Measurements from ENCODE around the gene PARD3B.

The PARD3B gene

GRCh38 chr2:205232086-205232485 is 686.8 kb downstream of the PARD3B start:
- Mint-ChIP-seq H3K9me3 (peaks cover 7% of the 10 kb centered on the region), H3K27ac (ENCODE audit: low read depth) (no peak overlapping the region), H3K36me3 (ENCODE audit: insufficient read depth) (no peaks in the 10 kb centered on the region), H3K4me1 (no peaks in the 10 kb centered on the region), H3K4me3 (no peak overlapping the region), H3K27me3 (no peaks in the 10 kb centered on the region)
- ATAC-seq (replicated peaks; ENCODE audit: extremely low read depth, poor library complexity, severe bottlenecking) (no peak), DNase-seq (ENCODE audit: low spot score in 2 of 2) (no peak)

- no peak for ATAC-seq (replicated peaks; ENCODE audit: extremely low read depth, poor library complexity, severe bottlenecking)
Observed at GRCh38 chr2:205235434-205235833, 690.2 kb downstream of the PARD3B start.

GRCh38 chr2:205237524-205237923 is 692.2 kb downstream of the PARD3B start:
- no peak for ATAC-seq (replicated peaks; ENCODE audit: extremely low read depth, poor library complexity, severe bottlenecking)
- no peak for DNase-seq (ENCODE audit: low spot score in 2 of 2)
- H3K27me3 Mint-ChIP-seq, result no peaks in the 10 kb centered on the region
- no peaks in the 10 kb centered on the region for H3K36me3 Mint-ChIP-seq (ENCODE audit: insufficient read depth)
- no peak overlapping the region for H3K4me3 Mint-ChIP-seq
- no peaks in the 10 kb centered on the region for H3K4me1 Mint-ChIP-seq
- H3K9me3 Mint-ChIP-seq, result no peaks in the 10 kb centered on the region
- H3K27ac Mint-ChIP-seq (ENCODE audit: low read depth), result no peak overlapping the region

More at GRCh38 chr2:205235434-205235833, 690.2 kb downstream of the PARD3B start:
- DNase-seq (ENCODE audit: low spot score in 2 of 2), result no peak
- H3K27me3 Mint-ChIP-seq, result no peaks in the 10 kb centered on the region
- no peaks in the 10 kb centered on the region for H3K4me1 Mint-ChIP-seq
- no peak overlapping the region for H3K4me3 Mint-ChIP-seq
- H3K36me3 Mint-ChIP-seq (ENCODE audit: insufficient read depth), result no peaks in the 10 kb centered on the region
- H3K27ac Mint-ChIP-seq (ENCODE audit: low read depth), result no peak overlapping the region
- no peaks in the 10 kb centered on the region for H3K9me3 Mint-ChIP-seq

GRCh38 chr2:205245001-205245400 is 699.7 kb downstream of the PARD3B start:
- ATAC-seq (replicated peaks; ENCODE audit: extremely low read depth, poor library complexity, severe bottlenecking), result no peak
- H3K4me1 Mint-ChIP-seq, result no peaks in the 10 kb centered on the region
- H3K27ac Mint-ChIP-seq (ENCODE audit: low read depth), result no peak overlapping the region
- H3K4me3 Mint-ChIP-seq, result no peak overlapping the region
- no peak for DNase-seq (ENCODE audit: low spot score in 2 of 2)
- no peaks in the 10 kb centered on the region for H3K36me3 Mint-ChIP-seq (ENCODE audit: insufficient read depth)
- no peaks in the 10 kb centered on the region for H3K27me3 Mint-ChIP-seq
- H3K9me3 Mint-ChIP-seq, result no peaks in the 10 kb centered on the region

GRCh38 chr2:205245652-205246051 is 700.4 kb downstream of the PARD3B start:
- no peak for ATAC-seq (replicated peaks; ENCODE audit: extremely low read depth, poor library complexity, severe bottlenecking)
- Mint-ChIP-seq H3K9me3 (no peaks in the 10 kb centered on the region), H3K4me1 (no peaks in the 10 kb centered on the region), H3K27me3 (no peaks in the 10 kb centered on the region), H3K36me3 (ENCODE audit: insufficient read depth) (no peaks in the 10 kb centered on the region), H3K27ac (ENCODE audit: low read depth) (no peak overlapping the region), H3K4me3 (no peak overlapping the region)
- DNase-seq (ENCODE audit: low spot score in 2 of 2), result no peak

- no peak for ATAC-seq (replicated peaks; ENCODE audit: extremely low read depth, poor library complexity, severe bottlenecking)
- no peaks in the 10 kb centered on the region for H3K36me3 Mint-ChIP-seq (ENCODE audit: insufficient read depth)
- no peak overlapping the region for H3K4me3 Mint-ChIP-seq
- H3K27ac Mint-ChIP-seq (ENCODE audit: low read depth), result no peak overlapping the region
- DNase-seq (ENCODE audit: low spot score in 2 of 2), result no peak
- H3K27me3 Mint-ChIP-seq, result no peaks in the 10 kb centered on the region
- H3K4me1 Mint-ChIP-seq, result no peaks in the 10 kb centered on the region
- H3K9me3 Mint-ChIP-seq, result no peaks in the 10 kb centered on the region
Observed at GRCh38 chr2:205259121-205259520, 713.8 kb downstream of the PARD3B start.

- H3K4me1 Mint-ChIP-seq, result no peaks in the 10 kb centered on the region
- H3K4me3 Mint-ChIP-seq, result no peak overlapping the region
- no peaks in the 10 kb centered on the region for H3K27me3 Mint-ChIP-seq
- ATAC-seq (replicated peaks; ENCODE audit: extremely low read depth, poor library complexity, severe bottlenecking) (no peak), DNase-seq (ENCODE audit: low spot score in 2 of 2) (no peak)
- H3K36me3 Mint-ChIP-seq (ENCODE audit: insufficient read depth), result no peaks in the 10 kb centered on the region
- H3K9me3 Mint-ChIP-seq, result no peaks in the 10 kb centered on the region
- H3K27ac Mint-ChIP-seq (ENCODE audit: low read depth), result no peak overlapping the region
Observed at GRCh38 chr2:205261516-205262020, 716.3 kb downstream of the PARD3B start.

GRCh38 chr2:205267323-205267722 is 722.0 kb downstream of the PARD3B start:
- Mint-ChIP-seq H3K4me3 (no peak overlapping the region), H3K36me3 (ENCODE audit: insufficient read depth) (peaks cover 3% of the 10 kb centered on the region), H3K27me3 (no peaks in the 10 kb centered on the region), H3K4me1 (no peaks in the 10 kb centered on the region), H3K9me3 (no peaks in the 10 kb centered on the region), H3K27ac (ENCODE audit: low read depth) (no peak overlapping the region)
- ATAC-seq (replicated peaks; ENCODE audit: extremely low read depth, poor library complexity, severe bottlenecking) (no peak), DNase-seq (ENCODE audit: low spot score in 2 of 2) (no peak)

- no peak overlapping the region for H3K4me3 Mint-ChIP-seq
- peaks cover 3% of the 10 kb centered on the region for H3K36me3 Mint-ChIP-seq (ENCODE audit: insufficient read depth)
- no peaks in the 10 kb centered on the region for H3K27me3 Mint-ChIP-seq
- H3K4me1 Mint-ChIP-seq, result no peaks in the 10 kb centered on the region
- no peaks in the 10 kb centered on the region for H3K9me3 Mint-ChIP-seq
- no peak overlapping the region for H3K27ac Mint-ChIP-seq (ENCODE audit: low read depth)
- no peak for ATAC-seq (replicated peaks; ENCODE audit: extremely low read depth, poor library complexity, severe bottlenecking)
- DNase-seq (ENCODE audit: low spot score in 2 of 2), result no peak
Observed at GRCh38 chr2:205270689-205271088, 725.4 kb downstream of the PARD3B start.

DNA sequence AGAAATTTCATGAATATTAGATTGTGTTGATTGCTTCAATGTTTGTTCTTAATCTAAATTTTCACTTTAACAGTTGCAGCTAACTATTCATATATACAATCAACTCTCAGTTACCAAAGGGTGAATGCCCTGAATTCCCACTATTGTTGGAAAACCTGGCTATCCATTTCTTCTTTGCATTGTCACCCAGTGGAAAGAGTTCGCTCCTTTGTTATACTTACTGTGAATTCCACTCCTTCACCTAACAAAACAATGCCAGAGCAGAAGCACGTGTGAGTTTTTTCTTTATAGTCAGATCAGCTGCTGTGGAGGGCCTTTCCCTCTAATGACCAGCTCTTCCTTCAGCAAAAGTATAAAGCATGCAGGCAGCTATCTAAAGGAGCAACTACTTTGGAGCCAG is 727.9 kb downstream of the PARD3B start:
- H3K9me3 Mint-ChIP-seq, result peaks cover 9% of the 10 kb centered on the region
- no peak overlapping the region for H3K4me3 Mint-ChIP-seq
- H3K27me3 Mint-ChIP-seq, result no peaks in the 10 kb centered on the region
- peaks cover 3% of the 10 kb centered on the region for H3K36me3 Mint-ChIP-seq (ENCODE audit: insufficient read depth)
- DNase-seq (ENCODE audit: low spot score in 2 of 2) (no peak), ATAC-seq (replicated peaks; ENCODE audit: extremely low read depth, poor library complexity, severe bottlenecking) (no peak)
- H3K4me1 Mint-ChIP-seq, result no peaks in the 10 kb centered on the region
- no peak overlapping the region for H3K27ac Mint-ChIP-seq (ENCODE audit: low read depth)

- Mint-ChIP-seq H3K4me1 (no peaks in the 10 kb centered on the region), H3K4me3 (no peak overlapping the region), H3K36me3 (ENCODE audit: insufficient read depth) (peaks cover 3% of the 10 kb centered on the region), H3K27ac (ENCODE audit: low read depth) (no peak overlapping the region), H3K27me3 (no peaks in the 10 kb centered on the region), H3K9me3 (peaks cover 10% of the 10 kb centered on the region)
- no peak for ATAC-seq (replicated peaks; ENCODE audit: extremely low read depth, poor library complexity, severe bottlenecking)
- DNase-seq (ENCODE audit: low spot score in 2 of 2), result no peak
Observed at GRCh38 chr2:205273627-205274026, 728.4 kb downstream of the PARD3B start.

- ATAC-seq (replicated peaks; ENCODE audit: extremely low read depth, poor library complexity, severe bottlenecking) (no peak), DNase-seq (ENCODE audit: low spot score in 2 of 2) (no peak)
- no peaks in the 10 kb centered on the region for H3K4me1 Mint-ChIP-seq
- no peak overlapping the region for H3K27ac Mint-ChIP-seq (ENCODE audit: low read depth)
- peaks cover 10% of the 10 kb centered on the region for H3K9me3 Mint-ChIP-seq
- H3K36me3 Mint-ChIP-seq (ENCODE audit: insufficient read depth), result peaks cover 3% of the 10 kb centered on the region
- no peak overlapping the region for H3K4me3 Mint-ChIP-seq
- H3K27me3 Mint-ChIP-seq, result no peaks in the 10 kb centered on the region
Observed at GRCh38 chr2:205274801-205275200, 729.5 kb downstream of the PARD3B start.

DNA sequence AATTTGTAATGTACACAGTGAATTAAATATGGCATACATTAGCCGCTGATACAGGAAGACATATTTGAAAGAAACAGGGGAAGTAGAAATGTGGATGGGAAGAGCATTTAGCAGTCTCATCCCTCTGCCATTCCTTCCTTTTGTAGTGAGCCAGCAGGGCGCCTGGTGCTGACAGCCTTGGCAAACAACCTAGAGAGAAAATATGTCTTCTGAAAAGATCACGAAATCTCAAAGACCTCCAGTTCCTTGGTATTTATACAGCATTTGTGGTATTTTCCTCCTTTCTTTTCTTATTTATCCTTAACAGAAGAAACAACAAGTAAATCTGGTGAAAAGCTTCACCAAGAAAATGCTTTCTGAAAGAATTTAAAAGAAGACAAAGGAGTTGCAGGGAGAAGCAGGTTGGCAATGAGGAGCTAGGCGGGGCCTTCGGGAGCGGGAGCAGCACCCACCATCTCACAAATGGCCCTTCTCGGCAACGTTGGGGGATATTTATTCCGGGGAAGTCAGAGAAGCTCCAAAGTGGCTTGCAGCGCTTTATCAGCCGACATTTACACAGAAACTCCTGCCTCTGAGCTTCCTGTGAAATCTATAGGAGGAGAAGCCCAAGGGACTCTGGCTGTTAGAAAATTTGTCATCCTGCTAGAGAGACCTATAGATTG is 731.0 kb downstream of the PARD3B start:
- no peak for DNase-seq (ENCODE audit: low spot score in 2 of 2)
- H3K4me1 Mint-ChIP-seq, result no peaks in the 10 kb centered on the region
- H3K27ac Mint-ChIP-seq (ENCODE audit: low read depth), result no peak overlapping the region

More for the DNA sequence above, 731.0 kb downstream of the PARD3B start:
- Mint-ChIP-seq H3K27me3 (no peaks in the 10 kb centered on the region), H3K9me3 (peaks cover 10% of the 10 kb centered on the region), H3K4me3 (no peak overlapping the region), H3K36me3 (ENCODE audit: insufficient read depth) (no peaks in the 10 kb centered on the region)
- no peak for ATAC-seq (replicated peaks; ENCODE audit: extremely low read depth, poor library complexity, severe bottlenecking)
